NT2/D1 (cell line): ENCODE measurements around the gene MYBPH.

Experiments used
- YY1 ChIP-seq: IDR thresholded peaks from 2 replicates; pipeline ENCODE4 v1.6.1; 2011; ENCODE audit not compliant: insufficient read length, insufficient read depth
- ZNF274 ChIP-seq: IDR thresholded peaks from 2 replicates; pipeline ENCODE4 v1.6.1; 2011; ENCODE audit warnings: mild to moderate bottlenecking, low read depth, low read length

- no peak for TF ChIP-seq YY1
- no peak for TF ChIP-seq ZNF274
These were observed 25.3 kb upstream of the MYBPH start for GRCh38 chr1:203200916-203201315.
